PC-9 (cell line): ENCODE results near the gene ZNF574. TPM values are rescaled to one million over a fixed set of nuclear protein-coding genes. Genes with fewer than 3 reads are reported as not detected.

Source experiments
- BruUV-seq: library from RNA; stranded (reverse); fragments of 400-500 nt; replicated peaks from 2 replicates; lab custom pipeline; 2021; lab: Mats Ljungman, UMichigan
- CTCF ChIA-PET: fragments of 300-600 bp; sonication (Branson Sonifier 250); formaldehyde crosslinking; loops from one replicate; lab custom pipeline; 2022; ENCODE audit warnings: antibody characterized with exemption; lab: Charles Lee
- POLR2A ChIA-PET: fragments of 300-600 bp; sonication (Branson Sonifier 250); formaldehyde crosslinking; loops from one replicate; lab custom pipeline; 2022; ENCODE audit warnings: antibody characterized with exemption; ENCODE audit not compliant: unreplicated experiment; lab: Charles Lee
- DNase-seq, 2 experiments: peaks; one replicate each; pipeline versions ENCODE4 v3.0.0 to v3.0.0-alpha.2; 2015 to 2022; ENCODE audit warnings: mixed read lengths in 1 of 2
- H2AFZ ChIP-seq: fragments of 200-600 bp; sonication (generic); 2 replicates; pipeline ENCODE4 v1.8.1; 2017; ENCODE audit warnings: antibody characterized with exemption
- H3F3A ChIP-seq: fragments of 200-600 bp; sonication (generic); 2 replicates; pipeline ENCODE4 v1.8.1; 2017; ENCODE audit warnings: antibody characterized with exemption, mild to moderate bottlenecking, low read depth; ENCODE audit not compliant: insufficient read depth
- H3K27ac ChIP-seq: fragments of 200-600 bp; sonication (generic); 2 replicates; pipeline ENCODE4 v1.6.1; 2016; ENCODE audit warnings: mixed run types
- H3K27me3 ChIP-seq: fragments of 200-600 bp; sonication (generic); 2 replicates; pipeline ENCODE4 v1.6.1; 2016; ENCODE audit warnings: low read depth, mixed run types; ENCODE audit not compliant: insufficient read depth
- H3K36me3 ChIP-seq: fragments of 200-600 bp; sonication (generic); 2 replicates; pipeline ENCODE4 v1.6.1; 2016; ENCODE audit warnings: low read depth, mixed run types
- H3K4me1 ChIP-seq: fragments of 200-600 bp; sonication (generic); replicated peaks from 2 replicates; pipeline ENCODE4 v1.6.1; 2016; ENCODE audit warnings: mixed run types; ENCODE audit not compliant: insufficient read depth
- H3K4me2 ChIP-seq: fragments of 200-600 bp; sonication (generic); 2 replicates; pipeline ENCODE4 v1.6.1; 2017; ENCODE audit warnings: mixed run types
- H3K4me3 ChIP-seq: fragments of 200-600 bp; sonication (generic); 2 replicates; pipeline ENCODE4 v1.6.1; 2016; ENCODE audit warnings: mixed run types
- H3K79me2 ChIP-seq: fragments of 200-600 bp; sonication (generic); 2 replicates; pipeline ENCODE4 v1.6.1; 2017; ENCODE audit warnings: low read depth, mixed run types
- H3K9me2 ChIP-seq: fragments of 200-600 bp; sonication (generic); 2 replicates; pipeline ENCODE4 v1.8.1; 2017; ENCODE audit warnings: mild to moderate bottlenecking; ENCODE audit not compliant: insufficient read depth
- H3K9me3 ChIP-seq: fragments of 200-600 bp; sonication (generic); 2 replicates; pipeline ENCODE4 v1.8.1; 2016; ENCODE audit warnings: low read depth; ENCODE audit not compliant: insufficient read depth
- H4K20me1 ChIP-seq: fragments of 200-600 bp; sonication (generic); 2 replicates; pipeline ENCODE4 v1.8.1; 2017; ENCODE audit not compliant: insufficient read depth
- CTCF ChIP-seq: fragments of 200-600 bp; sonication (generic); conservative IDR thresholded peaks from 2 replicates; pipeline ENCODE4 v1.6.1; 2017; ENCODE audit warnings: mixed run types, antibody characterized with exemption, mild to moderate bottlenecking, moderate library complexity
- EZH2 ChIP-seq: fragments of 200-600 bp; sonication (generic); IDR thresholded peaks from 2 replicates; pipeline ENCODE4 v1.8.0; 2017; ENCODE audit warnings: antibody characterized with exemption, low read depth
- intact Hi-C: fragments of 100-400 bp; cut with micrococcal nuclease; formaldehyde crosslinking; loops from one replicate; pipeline ENCODE4 v1.10.0; 2022; ENCODE audit not compliant: unreplicated experiment
- total RNA-seq: library from RNA; stranded (reverse); gene quantifications from 2 replicates; pipeline ENCODE4 v1.2.3, GENCODE V29; 2021

The ZNF574 gene
- total RNA-seq, 1 experiment from 2014 or later: 19.4 TPM

- Histone ChIP-seq H3F3A (no peaks in the 10 kb centered on the region), H3K4me2 (no peak overlapping the region), H4K20me1 (no peaks in the 10 kb centered on the region), H3K27ac (no peak overlapping the region), H3K27me3 (0 out of 2 replicates have a peak, but pooled peaks cover 5% of the 10 kb centered on the region), H3K4me3 (no peak overlapping the region), H3K79me2 (no peaks in the 10 kb centered on the region), H3K9me2 (no peaks in the 10 kb centered on the region), H3K9me3 (no peaks in the 10 kb centered on the region), H2AFZ (no peak overlapping the region), H3K4me1 (peaks cover under 1% of the 10 kb centered on the region; the same call in 1 of the 2 replicates), H3K36me3 (no peaks in the 10 kb centered on the region)
- intact Hi-C loops: no loop called here
- DNase-seq: no peak
- CTCF ChIA-PET: no interaction called here
- no TSS peak for BruUV-seq
- POLR2A ChIA-PET: no interaction called here
- no peak for TF ChIP-seq CTCF
- TF ChIP-seq EZH2: no peak
These were observed 30.4 kb upstream of the ZNF574 start for GRCh38 chr19:42045575-42045974.

GRCh38 chr19:42048992-42049391 is 27.0 kb upstream of the ZNF574 start:
- Histone ChIP-seq H3K4me1 (peaks cover 34% of the 10 kb centered on the region), H2AFZ (no peak overlapping the region), H3K4me2 (peak overlapping the region; percentile 32; the same call in 1 of the 2 replicates), H3K79me2 (no peaks in the 10 kb centered on the region), H3K4me3 (peak overlapping the region; percentile 18; the same call in 1 of the 2 replicates), H3K27me3 (no peaks in the 10 kb centered on the region), H3K9me3 (no peaks in the 10 kb centered on the region), H3K36me3 (no peaks in the 10 kb centered on the region), H3F3A (peaks cover 28% of the 10 kb centered on the region), H3K27ac (no peak overlapping the region), H3K9me2 (no peaks in the 10 kb centered on the region), H4K20me1 (no peaks in the 10 kb centered on the region)
- DNase-seq: peak in 1 of 2 experiments; percentile 34
- intact Hi-C loops: no loop called here
- ChIA-PET POLR2A (interaction anchor here (0.6 kb wide), 1 partner anchor 9 kb away, joined by 3 read pairs; no protein-coding TSS in a partner anchor), CTCF (interaction anchor here (1.2 kb wide), 1 partner anchor 14 kb away, joined by 3 read pairs; no protein-coding TSS in a partner anchor)
- TF ChIP-seq CTCF (no peak), EZH2 (no peak)
- BruUV-seq: no TSS peak

- no peaks in the 10 kb centered on the region for H3K9me3 ChIP-seq
- H3K4me3 ChIP-seq: no peak overlapping the region
- H3K36me3 ChIP-seq: no peaks in the 10 kb centered on the region
- DNase-seq: peak; percentile 78 to 96
- no peaks in the 10 kb centered on the region for H4K20me1 ChIP-seq
- no peaks in the 10 kb centered on the region for H3K79me2 ChIP-seq
- H3K4me2 ChIP-seq: peak overlapping the region; percentile 43
- POLR2A ChIA-PET: interaction anchor here (0.6 to 1.2 kb wide), 3 partner anchors 25 to 1228 kb away, joined by 3 to 17 read pairs (median 10); partner anchors contain the start of gene ZNF574
- H3F3A ChIP-seq: peaks cover 28% of the 10 kb centered on the region
- H3K27ac ChIP-seq: peak overlapping the region; percentile 76
- peaks cover 35% of the 10 kb centered on the region for H3K4me1 ChIP-seq
- intact Hi-C loops: no loop called here
- H2AFZ ChIP-seq: no peak overlapping the region
- no TSS peak for BruUV-seq
- no peak for TF ChIP-seq CTCF
- no peak for TF ChIP-seq EZH2
- no peaks in the 10 kb centered on the region for H3K27me3 ChIP-seq
- CTCF ChIA-PET: interaction anchor here (1.0 kb wide), 1 partner anchor 16 kb away, joined by 7 read pairs; no protein-coding TSS in a partner anchor
- no peaks in the 10 kb centered on the region for H3K9me2 ChIP-seq
These were observed 24.5 kb upstream of the ZNF574 start for GRCh38 chr19:42051166-42052115.
